ENCODE data around the gene CBX3.

DNA sequence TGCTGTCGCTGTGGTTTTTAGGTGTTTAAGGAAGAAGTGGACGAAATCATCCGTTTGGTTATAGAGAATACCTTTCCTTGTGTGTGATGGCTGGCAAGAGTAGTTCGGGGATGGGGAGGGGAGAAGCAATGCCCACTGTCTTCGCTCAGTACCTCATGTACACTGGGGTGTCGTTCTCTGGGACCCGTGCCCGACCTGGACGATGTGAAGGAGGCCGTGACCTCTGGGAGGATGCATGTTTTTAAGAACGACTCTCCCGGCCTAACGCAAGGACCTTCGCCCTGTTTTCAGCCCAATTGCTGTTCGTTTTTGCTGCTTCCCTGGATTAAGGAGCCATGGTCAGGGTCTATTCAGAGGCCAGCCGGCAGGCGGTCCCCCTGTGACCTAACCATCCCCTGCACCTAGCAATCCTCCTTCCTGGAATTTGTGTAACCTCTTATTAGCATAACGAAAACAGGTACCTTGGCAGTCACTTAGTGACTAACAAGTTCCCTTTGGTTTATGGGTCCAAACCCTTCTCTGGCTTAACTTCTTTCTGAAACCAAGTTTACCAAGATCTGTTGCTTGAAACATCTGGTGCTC is 48.2 kb upstream of the CBX3 start:
- TF ChIP-seq RELA (CRISPR knock-in tag; IDR thresholded peaks at IDR 0.05) (no peak), CTCF (CRISPR knock-in tag; IDR thresholded peaks at IDR 0.05) (no peak)

All from HepG2 (cell line).